GM18499 (cell line): ENCODE measurements around the gene SLC17A5.
"Not testable (repeated sequence)": the region's sequence is repeated elsewhere in the genome, so short reads cannot be mapped to it uniquely, and the experiment has no call there.

Experiments used
- ATAC-seq: cut with Tn5 transposase; IDR thresholded peaks from one replicate; pipeline ENCODE4 v1.9.1; 2021; ENCODE audit warnings: moderate number of reproducible peaks; ENCODE audit not compliant: insufficient read depth, unreplicated experiment

Gene SLC17A5

DNA sequence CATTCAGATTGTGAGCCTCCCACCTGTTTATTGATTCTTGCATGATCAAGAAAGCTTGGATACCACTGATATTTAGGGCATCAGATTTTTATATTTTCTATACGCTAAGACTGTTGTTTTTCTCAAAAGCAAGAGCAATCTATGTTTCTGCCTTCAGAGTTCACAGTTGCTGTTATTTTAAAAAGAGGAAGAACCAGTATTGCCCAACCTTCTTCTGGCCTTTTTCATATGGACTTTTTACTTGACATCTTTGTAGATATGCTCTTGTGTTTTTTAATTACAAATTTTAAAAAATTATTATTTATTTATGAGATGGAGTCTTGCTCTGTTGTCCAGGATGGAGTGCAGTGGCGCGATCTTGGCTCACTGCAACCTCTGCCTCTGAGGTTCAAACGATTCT lies 28.9 kb downstream of the SLC17A5 start:
- ATAC-seq: no peak

DNA sequence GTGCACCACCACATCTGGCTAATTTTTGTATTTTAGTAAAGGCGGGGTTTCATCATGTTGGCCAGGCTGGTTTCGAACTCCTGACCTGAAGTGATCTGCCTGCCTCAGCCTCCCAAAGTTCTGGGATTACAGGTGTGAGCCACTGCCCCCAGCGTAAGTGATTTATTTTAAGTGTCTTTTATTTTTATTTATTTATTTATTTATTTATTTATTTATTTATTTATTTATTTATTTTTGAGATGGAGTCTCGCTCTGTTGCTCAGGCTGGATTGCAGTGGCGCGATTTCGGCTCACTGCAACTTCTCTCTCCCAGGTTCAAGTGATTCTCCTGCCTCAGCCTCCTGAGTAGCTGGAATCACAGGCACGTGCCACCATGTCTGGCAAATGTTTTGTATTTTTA lies 30.3 kb downstream of the SLC17A5 start:
- ATAC-seq: not testable (repeated sequence)

DNA sequence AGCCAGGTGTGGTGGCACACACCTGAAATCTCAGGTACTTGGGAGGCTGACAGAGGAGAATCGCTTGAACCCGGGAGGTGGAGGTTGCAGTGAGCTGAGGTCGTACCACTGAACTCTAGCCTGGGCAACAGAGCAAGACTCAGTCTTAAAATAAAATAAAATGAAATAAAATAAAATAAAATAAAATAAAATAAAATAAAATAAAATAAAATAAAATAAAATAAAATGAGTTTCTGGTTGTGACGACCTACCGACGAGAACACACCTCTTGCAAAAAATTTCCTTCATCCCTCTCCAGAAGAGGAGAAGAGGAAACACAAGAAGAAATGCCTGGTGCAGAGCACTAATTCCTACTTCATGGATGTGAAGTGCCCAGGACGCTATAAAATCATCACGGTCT lies 35.7 kb downstream of the SLC17A5 start:
- ATAC-seq: not testable (repeated sequence)

DNA sequence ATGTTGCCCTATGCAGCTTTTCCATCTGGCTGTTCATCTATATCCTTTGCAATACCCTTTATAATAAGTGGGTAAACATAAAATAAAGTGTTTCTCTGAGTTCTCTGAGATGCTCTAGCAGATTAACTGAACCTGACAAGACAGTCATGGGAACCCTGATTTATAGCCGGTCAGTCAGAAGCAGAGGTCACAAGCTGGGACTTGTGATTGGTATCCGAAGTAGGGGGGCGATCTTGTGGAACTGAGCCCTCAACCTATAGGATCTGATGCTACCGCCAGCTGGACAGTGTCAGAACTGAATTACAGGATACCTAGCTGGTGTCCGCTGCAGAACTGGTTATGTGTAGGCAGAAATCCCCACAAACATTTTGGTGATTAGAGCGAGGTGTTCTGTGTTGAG lies 39.0 kb downstream of the SLC17A5 start:
- no peak for ATAC-seq

DNA sequence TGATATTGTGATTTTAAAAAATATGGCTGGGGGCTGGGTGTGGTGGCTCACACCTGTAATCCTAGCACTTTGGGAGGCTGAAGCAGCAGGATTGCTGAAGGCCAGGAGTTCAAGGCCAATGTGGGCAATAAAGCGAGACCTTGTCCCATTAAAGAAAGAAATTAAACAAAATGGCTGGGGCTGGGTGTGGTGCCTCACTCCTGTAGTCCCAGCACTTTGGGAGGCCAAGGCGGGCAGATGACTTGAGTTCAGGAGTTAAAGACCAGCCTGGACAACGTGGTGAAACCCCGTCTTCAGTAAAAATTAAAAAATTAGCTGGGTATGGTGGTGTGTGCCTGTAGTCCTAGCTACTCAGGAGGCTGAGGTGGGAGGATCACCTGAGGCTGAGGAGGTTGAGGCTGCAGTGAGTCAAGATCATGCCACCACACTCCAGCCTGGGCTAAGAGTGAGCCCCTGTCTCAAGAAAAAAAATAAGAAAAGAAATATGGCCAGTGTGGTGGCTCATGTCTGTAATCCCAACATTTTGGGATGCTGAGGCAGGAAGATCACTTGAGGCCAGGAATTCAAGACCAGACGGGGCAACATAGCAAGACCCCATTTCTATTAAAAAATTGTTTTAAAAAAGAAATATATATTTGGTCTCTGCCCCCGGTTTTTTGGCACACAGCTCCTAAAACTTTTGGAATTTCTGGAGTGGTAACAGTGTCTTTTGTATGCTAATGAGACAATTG lies 39.8 kb downstream of the SLC17A5 start:
- no peak for ATAC-seq

DNA sequence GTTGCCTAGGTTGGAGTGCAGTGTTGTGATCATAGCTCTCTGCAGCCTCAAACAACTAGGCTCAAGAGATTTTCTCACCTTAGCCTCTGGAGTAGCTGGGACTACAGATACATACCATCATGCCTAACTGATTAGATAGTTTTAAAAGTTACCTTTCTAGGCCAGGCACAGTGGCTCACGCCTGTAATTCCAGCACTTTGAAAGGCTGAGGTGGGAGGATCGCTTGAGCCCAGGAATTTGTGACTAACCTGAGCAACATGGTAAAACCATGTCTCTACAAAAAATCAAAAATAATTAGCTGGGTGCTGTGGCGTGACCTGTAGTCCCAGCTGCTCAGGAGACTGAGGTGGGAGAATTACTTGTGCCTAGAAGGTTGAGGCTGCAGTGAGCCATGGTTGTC lies 41.2 kb downstream of the SLC17A5 start:
- no peak for ATAC-seq

DNA sequence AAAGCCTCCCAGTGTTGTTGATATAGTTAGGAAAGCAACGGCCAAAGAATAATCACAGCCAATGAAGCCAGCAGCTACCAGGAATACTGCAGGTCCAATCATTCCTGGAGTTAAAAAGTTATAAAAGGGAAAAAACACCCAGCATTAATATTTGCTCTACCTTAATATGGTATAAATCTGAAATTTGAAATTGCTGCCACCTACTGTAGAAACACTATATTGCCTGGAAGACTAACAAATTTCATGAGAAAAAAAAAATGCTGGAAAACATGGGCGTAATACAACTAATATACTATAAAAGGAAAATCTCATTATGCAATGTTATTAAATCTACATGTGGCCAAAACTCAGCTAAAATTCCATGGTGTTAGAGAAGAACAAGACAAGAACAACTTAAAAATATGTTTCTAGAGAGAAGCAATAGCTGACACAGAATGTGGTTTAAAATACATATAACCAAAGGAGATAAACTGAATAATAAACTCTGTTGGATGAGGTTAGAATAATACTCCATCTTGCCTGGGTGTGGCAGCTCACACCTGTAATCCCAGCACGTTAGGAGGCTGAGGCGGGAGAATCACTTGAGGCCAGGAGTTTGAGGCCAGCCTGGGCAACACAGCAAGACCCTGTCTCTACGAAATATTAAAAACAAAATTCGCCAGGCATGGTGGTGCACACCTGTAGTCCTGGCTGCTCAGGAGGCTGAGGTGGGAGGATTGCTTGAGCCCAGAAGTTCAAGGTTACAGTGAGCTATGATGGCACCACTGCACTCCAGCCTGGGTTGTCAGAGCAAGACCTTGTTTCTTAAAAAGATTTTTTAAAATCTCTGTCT lies 43.1 kb downstream of the SLC17A5 start:
- no peak for ATAC-seq

DNA sequence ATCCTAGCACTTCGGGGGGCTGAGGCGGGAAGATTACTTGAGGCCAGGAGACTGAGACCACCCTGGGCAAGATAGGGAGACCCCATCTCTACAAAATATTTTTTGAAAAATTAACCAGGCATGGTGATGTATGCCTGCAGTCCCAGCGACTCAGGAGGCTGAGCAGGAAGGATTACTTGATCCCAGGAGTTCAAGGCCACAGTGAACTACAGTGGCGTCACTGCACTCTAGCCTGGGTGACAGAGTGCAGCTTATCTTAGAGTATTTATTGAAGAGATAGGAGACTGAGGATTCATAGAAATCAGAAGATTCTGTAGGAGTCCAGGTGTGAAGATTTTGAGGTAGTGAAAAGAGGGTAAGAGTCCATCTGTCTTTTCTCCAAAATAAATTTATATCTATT lies 45.0 kb downstream of the SLC17A5 start:
- ATAC-seq: no peak

DNA sequence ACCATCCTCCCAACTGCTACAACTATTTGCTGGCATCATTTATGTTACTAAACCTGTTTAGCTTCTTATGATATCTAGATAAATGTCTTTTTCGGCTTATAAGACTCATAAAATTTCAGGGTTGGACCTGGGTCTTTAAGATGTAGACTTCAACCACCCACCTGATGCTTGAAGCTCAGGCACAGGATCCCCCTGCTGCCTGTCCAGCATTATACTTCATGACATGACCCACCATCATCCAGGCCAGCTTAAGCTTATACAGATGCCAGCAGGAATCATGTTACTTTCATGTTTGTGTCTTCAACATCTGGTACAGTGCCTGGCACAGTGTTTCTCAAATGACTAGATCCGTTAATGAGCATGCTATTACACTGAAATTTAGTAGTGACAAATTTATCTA lies 47.4 kb downstream of the SLC17A5 start:
- no peak for ATAC-seq

DNA sequence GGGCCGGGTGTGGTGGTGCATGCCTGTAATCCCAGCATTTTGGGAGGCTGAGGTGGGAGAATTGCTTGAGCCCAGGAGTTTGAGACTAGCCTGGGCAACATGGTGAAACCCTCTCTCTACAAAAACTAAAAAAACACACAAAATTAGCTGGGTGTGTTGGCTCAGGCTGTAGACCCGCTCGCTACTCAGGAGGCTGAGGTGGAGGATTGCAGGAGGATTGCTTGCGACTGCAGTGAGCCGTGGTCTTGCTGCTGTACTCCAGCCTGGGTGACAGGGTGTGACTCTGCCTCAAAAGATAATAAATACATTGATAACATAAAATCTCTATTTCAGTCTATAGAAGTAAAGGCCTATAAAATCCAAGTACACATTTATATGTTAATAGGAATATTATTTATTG lies 49.3 kb downstream of the SLC17A5 start:
- no peak for ATAC-seq

DNA sequence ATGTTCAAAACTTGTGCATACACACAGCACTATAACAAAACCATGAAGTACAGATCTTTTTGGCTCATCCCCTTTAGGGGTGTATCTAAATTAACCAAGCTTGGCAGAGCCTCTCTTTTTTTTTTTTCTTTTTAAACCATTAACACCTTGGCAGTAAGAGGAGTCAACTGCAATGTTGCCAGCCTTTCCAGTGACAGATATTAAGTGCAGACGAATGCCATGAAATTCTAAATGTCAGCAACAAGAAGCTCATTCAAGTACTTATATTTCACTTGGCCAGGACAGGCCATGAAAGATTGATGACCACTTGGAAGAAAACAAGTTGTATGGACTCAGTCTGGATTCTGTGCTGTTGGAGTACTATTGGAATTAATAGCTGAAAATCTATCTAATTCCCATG lies 49.8 kb downstream of the SLC17A5 start:
- no peak for ATAC-seq

DNA sequence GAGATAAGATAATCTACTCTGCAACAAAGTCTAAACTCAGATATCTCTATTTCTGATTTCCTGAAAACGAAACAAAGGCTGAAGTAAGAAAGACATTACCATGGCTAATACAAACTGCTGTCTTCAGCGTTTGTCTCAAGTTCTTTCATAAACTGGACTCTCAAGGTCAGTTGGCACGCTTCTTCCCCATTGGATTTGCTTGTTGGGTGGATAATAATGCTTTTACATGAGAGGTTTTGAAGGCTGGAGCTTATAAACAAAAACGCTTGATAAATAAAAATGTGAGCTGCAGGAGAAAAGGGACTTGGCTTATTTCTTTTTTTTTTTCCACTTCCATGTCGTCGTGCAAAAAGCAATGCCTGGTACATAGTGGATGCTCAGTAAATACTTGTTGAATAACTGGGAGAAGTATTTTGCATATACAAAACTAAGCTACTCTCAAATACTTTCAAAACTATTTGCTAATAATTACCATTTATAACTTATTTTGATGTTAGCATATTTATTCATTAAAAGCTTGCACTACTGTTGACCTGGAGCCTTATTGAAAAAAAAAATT lies 67.3 kb downstream of the SLC17A5 start:
- ATAC-seq: no peak

DNA sequence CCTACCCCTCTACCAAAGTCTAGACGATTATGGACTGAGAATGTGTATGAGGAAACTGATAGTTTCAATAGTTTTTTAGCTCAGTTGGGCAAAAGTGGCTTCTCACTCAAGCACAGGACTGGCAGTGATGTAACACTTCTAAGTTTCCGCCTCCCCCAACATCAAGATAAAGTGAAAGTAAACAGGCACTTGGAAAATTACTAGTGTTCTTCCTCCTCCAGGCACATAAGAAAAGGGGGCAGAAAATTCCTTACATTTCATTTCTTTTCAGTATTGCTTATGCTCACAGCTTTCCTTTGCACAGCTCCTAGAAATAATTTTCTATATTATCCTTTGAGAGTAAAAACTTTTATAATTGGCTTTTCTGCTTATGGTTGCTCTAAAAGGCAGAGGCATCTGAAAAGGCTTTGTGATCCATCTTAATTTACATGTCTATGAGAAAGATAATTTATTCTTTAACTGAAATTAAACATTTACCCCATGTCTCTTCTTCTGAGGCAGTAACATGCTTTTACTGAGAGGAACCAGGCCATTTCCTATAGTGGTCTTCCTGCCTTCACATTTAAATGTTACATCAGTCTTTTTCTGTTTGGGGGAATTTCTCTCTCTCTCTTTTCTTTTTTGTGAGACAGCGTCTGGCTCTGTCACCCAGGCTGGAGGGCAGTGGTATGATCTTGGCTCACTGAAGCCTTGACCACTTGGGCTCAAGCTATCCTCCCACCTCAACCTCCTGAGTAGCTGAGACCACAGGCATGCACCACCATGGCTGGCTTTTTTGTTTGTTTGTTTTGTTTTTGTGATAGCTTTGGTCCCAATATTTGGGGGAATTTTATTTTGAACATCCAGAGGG lies 68.0 kb downstream of the SLC17A5 start:
- peak; percentile 66 for ATAC-seq

DNA sequence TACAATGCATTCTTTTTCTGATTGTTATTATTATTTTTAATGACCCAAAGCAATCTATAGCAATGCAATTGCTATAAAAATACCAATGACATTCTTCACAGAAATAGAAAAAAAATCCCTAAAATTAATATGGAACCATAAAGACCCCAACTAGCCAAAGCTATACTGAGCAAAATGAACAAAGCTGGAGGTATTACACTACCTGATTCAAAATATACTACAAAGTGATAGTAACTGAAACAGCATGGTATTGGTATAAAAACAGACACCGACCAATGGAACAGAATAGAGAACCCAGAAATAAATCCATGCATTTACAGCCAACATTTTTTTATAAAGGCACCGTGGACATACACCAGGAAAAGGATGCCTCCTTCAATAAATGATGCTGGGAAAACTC lies 72.5 kb downstream of the SLC17A5 start:
- ATAC-seq: no peak

DNA sequence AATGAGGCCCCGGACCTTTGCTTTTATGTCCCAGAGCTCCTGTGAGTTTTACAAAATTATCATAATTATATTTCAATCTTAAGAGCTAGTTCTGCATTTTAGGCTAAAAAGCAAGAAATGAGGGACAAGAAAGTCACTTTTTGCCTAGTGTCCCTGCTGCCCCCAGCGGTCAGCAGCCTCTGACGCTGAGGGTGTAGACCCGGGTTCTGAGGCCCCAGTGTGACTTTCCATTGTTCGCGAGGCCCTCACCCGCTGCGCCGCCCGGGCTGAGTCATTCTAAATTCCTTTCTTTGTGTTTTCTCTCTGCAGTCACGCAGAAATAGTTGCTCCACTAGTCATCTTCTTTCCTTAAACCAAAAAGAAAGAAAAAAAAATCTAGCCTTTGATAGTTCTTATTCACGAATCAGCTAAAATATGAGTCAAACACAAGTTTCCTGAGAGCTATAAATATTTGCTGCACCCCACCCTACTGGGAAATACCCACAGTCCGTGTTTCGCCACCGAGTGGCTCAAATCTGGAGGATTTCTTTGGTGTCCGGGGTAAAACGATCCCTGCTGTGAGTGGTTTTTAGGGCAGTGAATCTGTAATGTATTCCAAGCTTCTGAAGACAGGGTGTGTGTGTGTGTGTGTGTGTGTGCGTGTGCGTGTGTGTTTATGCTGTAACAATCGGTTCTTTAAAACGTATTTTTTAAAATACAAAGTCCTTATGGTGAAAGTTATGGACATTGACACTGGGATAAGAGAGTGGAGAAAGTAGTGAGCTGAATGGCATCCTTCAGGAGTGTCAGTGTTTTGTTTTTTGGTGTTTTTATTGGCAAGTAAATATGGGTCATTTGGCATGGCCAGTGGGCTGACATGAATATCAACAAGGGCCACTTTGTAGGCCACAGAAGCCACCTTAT lies 73.3 kb downstream of the SLC17A5 start:
- peak; percentile 44 for ATAC-seq

DNA sequence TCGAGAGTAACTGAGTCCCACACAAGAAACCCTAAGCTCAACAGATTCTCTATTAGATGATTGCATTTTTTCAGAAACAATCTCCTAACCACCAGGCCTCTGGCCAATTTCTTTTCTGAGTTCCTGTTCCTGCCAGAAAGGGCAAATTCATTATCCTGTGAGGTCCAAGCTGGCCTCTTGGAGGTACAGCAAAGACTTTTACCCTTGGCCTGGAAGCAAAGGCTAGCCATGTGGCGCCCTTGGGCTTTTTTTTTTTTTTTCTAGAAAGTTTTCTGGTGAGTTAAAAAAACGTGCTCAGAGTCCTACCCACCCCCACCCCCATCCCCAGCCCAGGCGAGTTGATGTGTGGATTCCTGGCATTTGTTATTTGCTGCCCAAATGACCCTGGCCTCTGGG lies 73.9 kb downstream of the SLC17A5 start:
- no peak for ATAC-seq

DNA sequence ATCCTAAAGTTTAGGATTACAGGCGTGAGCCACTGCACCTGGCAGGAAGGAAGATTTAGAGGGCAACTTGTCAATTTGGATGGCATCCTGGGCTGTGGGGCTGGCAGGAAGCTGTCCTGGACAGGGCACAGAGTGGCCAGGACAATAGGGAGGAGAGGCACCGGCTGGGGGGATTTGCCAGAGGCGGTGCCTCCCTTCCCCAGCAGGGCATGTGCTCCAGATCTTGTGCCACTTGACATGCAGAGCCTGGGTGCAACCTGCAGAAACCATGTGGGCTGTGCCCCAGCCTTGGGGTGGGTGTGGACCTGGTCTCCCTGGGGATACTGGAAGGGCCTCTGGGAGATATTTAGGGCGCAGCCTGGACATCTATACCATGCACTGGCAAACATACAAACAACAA lies 74.4 kb downstream of the SLC17A5 start:
- no peak for ATAC-seq

DNA sequence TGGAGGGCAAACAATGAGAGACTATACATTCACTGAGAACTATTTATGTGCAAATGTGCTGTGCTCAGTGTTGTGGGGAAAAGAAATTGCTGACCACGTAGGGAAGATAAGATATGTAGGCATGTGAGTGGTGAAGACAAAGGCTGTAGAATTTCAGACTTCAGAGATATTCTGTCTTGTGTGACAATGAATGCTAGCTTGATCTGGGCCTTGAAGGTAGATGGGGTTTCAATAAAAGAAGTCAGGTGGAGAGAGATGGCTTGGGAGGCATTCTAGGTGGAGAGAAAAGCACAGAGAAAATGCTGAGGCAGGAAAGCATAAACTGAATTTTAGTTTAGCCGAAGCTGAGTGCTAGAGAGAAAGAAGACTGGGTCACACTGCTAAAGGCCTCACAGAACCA lies 76.1 kb downstream of the SLC17A5 start:
- no peak for ATAC-seq

DNA sequence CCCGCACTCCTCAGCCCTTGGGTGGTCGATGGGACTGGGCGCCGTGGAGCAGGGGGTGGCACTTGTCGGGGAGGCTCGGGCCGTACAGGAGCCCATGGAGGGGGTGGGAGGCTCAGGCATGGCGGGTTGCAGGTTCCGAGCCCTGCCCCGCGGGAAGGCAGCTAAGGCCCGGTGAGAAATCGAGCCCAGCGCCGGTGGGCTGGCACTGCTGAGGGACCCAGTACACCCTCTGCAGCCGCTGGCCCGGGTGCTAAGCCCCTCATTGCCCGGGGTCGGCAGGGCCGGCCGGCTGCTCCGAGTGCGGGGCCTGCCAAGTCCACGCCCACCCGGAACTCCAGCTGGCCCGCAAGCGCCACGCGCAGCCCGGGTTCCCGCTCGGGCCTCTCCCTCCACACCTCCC lies 81.3 kb downstream of the SLC17A5 start:
- ATAC-seq: not testable (repeated sequence)
